ENCODE results near the gene CFAP92. TPM values are rescaled to one million over a fixed set of nuclear protein-coding genes. Genes with fewer than 3 reads are reported as not detected.

The CFAP92 gene
- total RNA-seq, 1 donor from 2014 or later, result 1.9 TPM

GRCh38 chr3:128983293-128984069 lies 10.4 kb downstream of the CFAP92 start:
- no peak for DNase-seq

GRCh38 chr3:128975276-128975675 lies 18.6 kb downstream of the CFAP92 start:
- no peak for DNase-seq

- no peak for DNase-seq
Measured at GRCh38 chr3:128973988-128974564, 19.8 kb downstream of the CFAP92 start.

GRCh38 chr3:128971421-128972100 lies 22.3 kb downstream of the CFAP92 start:
- peak; percentile 37 for DNase-seq

- DNase-seq, result no peak
Measured at GRCh38 chr3:128970740-128971047, 23.2 kb downstream of the CFAP92 start.

GRCh38 chr3:128969993-128970739 lies 23.7 kb downstream of the CFAP92 start:
- peak; percentile 73 for DNase-seq

- no peak for DNase-seq
Measured at GRCh38 chr3:128967748-128968355, 26.0 kb downstream of the CFAP92 start.

GRCh38 chr3:128965818-128966217 lies 28.1 kb downstream of the CFAP92 start:
- DNase-seq, result no peak

GRCh38 chr3:128965280-128965679 lies 28.6 kb downstream of the CFAP92 start:
- DNase-seq, result no peak

- DNase-seq, result no peak
Measured at GRCh38 chr3:128956440-128956839, 37.4 kb downstream of the CFAP92 start.

GRCh38 chr3:128950223-128950938 lies 43.5 kb downstream of the CFAP92 start:
- peak; percentile 68 for DNase-seq

GRCh38 chr3:128949158-128949557 lies 44.7 kb downstream of the CFAP92 start:
- no peak for DNase-seq

- DNase-seq, result no peak
Measured at GRCh38 chr3:128946411-128946810, 47.5 kb downstream of the CFAP92 start.

GRCh38 chr3:128945878-128946175 lies 48.0 kb downstream of the CFAP92 start:
- DNase-seq, result no peak

GRCh38 chr3:128945041-128945877 lies 48.6 kb downstream of the CFAP92 start:
- DNase-seq, result no peak

GRCh38 chr3:128942161-128942952 lies 51.5 kb downstream of the CFAP92 start:
- DNase-seq, result no peak

- no peak for DNase-seq
Measured at GRCh38 chr3:128940252-128940651, 53.6 kb downstream of the CFAP92 start.

GRCh38 chr3:128936341-128936740 lies 57.5 kb downstream of the CFAP92 start:
- DNase-seq, result no peak

GRCh38 chr3:128935922-128936321 lies 58.0 kb downstream of the CFAP92 start:
- DNase-seq, result no peak

GRCh38 chr3:128933922-128934253 lies 60.0 kb downstream of the CFAP92 start:
- no peak for DNase-seq
